ENCODE results near the gene RNF144B. TPM values are rescaled to one million over a fixed set of nuclear protein-coding genes. Genes with fewer than 3 reads are reported as not detected.
"Not testable (repeated sequence)": the region's sequence is repeated elsewhere in the genome, so short reads cannot be mapped to it uniquely, and the experiment has no call there.

RNF144B gene
- total and polyA plus RNA-seq, 2 donors, result 6.1 to 24.1 TPM

GRCh38 chr6:18363746-18364145 is 23.4 kb upstream of the RNF144B start:
- Histone ChIP-seq H3K27me3 (ENCODE audit: control insufficient read depth in 2 of 2, insufficient read depth in 1 of 2, low read length in 1 of 2) (no peaks in the 10 kb centered on the region), H3K4me3 (ENCODE audit: low read length in 2 of 2) (no peak overlapping the region), H3K9me3 (ENCODE audit: control insufficient read depth in 2 of 2, insufficient read depth in 1 of 2, low read length in 1 of 2) (peaks cover 0 to 10% of the 10 kb centered on the region in 2 donors), H3K4me1 (ENCODE audit: control insufficient read depth in 2 of 2, insufficient read depth in 2 of 2, low read length in 2 of 2) (peaks cover 0 to 2% of the 10 kb centered on the region in 2 donors), H3K27ac (ENCODE audit: low read depth in 1 of 2, low read length in 1 of 2) (no peak overlapping the region), H3K36me3 (ENCODE audit: control insufficient read depth in 2 of 2, insufficient read depth in 2 of 2, low read length in 1 of 2) (no peaks in the 10 kb centered on the region)
- 95% methylated on average over 5 of the region's 5 CpGs for whole genome bisulfite sequencing
- no peak for DNase-seq (ENCODE audit: low read depth in 6 of 9, low spot score in 9 of 9)

GRCh38 chr6:18364561-18364960 is 22.6 kb upstream of the RNF144B start:
- 96% methylated on average over 2 of the region's 2 CpGs for WGBS
- not testable (repeated sequence) for H3K4me1 ChIP-seq (ENCODE audit: control insufficient read depth in 2 of 2, insufficient read depth in 2 of 2, low read length in 2 of 2); H3K27me3 ChIP-seq (ENCODE audit: control insufficient read depth in 2 of 2, insufficient read depth in 1 of 2, low read length in 1 of 2)

DNA sequence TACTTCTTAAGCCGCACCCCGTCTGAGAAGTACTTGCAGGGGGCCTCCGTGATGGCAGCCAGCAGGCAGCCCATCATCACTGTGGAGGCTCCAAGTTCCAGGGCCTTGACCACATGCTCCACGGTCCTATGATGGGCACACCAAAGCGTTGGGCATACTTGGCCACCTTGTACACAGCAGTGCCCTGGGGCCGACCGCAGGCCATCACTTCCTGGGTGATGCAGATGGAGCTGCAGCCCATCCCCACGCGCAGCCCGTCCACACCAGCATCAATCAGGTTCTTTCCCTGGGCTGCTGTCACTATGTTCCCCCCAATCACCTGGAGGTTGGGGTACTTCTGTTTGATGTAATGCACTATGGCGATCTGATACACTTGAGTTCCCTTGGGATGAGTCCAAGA is 19.8 kb upstream of the RNF144B start:
- Histone ChIP-seq H3K27ac (ENCODE audit: low read depth in 1 of 2, low read length in 1 of 2) (no peak overlapping the region), H3K9me3 (ENCODE audit: control insufficient read depth in 2 of 2, insufficient read depth in 1 of 2, low read length in 1 of 2) (peaks cover 0 to 10% of the 10 kb centered on the region in 2 donors), H3K4me3 (ENCODE audit: low read length in 2 of 2) (no peak overlapping the region), H3K27me3 (ENCODE audit: control insufficient read depth in 2 of 2, insufficient read depth in 1 of 2, low read length in 1 of 2) (no peaks in the 10 kb centered on the region), H3K36me3 (ENCODE audit: control insufficient read depth in 2 of 2, insufficient read depth in 2 of 2, low read length in 1 of 2) (no peaks in the 10 kb centered on the region), H3K4me1 (ENCODE audit: control insufficient read depth in 2 of 2, insufficient read depth in 2 of 2, low read length in 2 of 2) (no peaks in the 10 kb centered on the region)
- WGBS, result 98% methylated on average over 11 of the region's 11 CpGs
- DNase-seq (ENCODE audit: low read depth in 6 of 9, low spot score in 9 of 9), result no peak

More at GRCh38 chr6:18364561-18364960, 22.6 kb upstream of the RNF144B start:
- not testable (repeated sequence) for DNase-seq (ENCODE audit: low read depth in 6 of 9, low spot score in 9 of 9); H3K36me3 ChIP-seq (ENCODE audit: control insufficient read depth in 2 of 2, insufficient read depth in 2 of 2, low read length in 1 of 2); H3K27ac ChIP-seq (ENCODE audit: low read depth in 1 of 2, low read length in 1 of 2); H3K4me3 ChIP-seq (ENCODE audit: low read length in 2 of 2)
- H3K9me3 ChIP-seq (ENCODE audit: control insufficient read depth in 2 of 2, insufficient read depth in 1 of 2, low read length in 1 of 2), result peaks cover 0 to 10% of the 10 kb centered on the region in 2 donors

DNA sequence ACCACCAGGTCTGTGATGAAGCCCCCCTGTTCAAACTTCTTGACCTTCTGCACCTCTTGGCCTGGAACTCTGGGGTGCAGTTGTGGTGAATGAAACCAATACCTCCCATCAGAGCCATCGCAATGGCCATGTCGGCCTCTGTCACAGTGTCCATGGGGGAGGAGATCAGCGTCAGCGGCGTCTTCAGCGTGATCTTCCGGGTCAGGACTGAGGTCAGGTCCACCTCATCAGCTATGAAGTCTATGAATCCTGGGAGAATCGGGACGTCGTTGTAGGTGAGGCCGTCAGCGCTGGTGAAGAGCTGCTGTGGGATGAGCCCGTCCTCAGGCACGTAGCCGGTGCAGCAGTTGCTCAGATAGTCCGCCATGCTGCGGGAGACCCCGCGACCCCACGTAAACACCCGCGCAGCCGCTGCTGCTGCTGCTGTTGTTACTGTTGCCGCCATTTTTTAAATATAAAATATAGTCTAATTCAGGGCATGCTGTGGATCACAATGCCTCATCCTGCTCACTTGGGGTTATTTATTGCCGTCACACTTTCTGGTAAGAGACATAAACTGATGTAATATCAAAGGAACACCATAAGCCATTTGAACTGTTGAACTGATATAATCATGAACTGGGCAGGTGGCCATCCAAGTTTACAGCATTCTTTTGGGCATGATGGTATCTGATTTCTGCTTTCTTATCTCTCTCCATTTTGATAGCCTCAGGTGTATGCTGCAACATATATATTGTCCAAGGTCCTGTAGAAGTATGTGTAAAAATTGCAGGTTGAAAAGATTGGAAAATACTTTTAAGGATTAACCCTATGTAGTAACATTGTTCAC is 18.7 kb upstream of the RNF144B start:
- 98% methylated on average over 25 of the region's 25 CpGs for WGBS
- H3K4me3 ChIP-seq (ENCODE audit: low read length in 2 of 2), result no peak overlapping the region
- DNase-seq (ENCODE audit: low read depth in 6 of 9, low spot score in 9 of 9), result no peak
- peaks cover 0 to 10% of the 10 kb centered on the region in 2 donors for H3K9me3 ChIP-seq (ENCODE audit: control insufficient read depth in 2 of 2, insufficient read depth in 1 of 2, low read length in 1 of 2)
- H3K4me1 ChIP-seq (ENCODE audit: control insufficient read depth in 2 of 2, insufficient read depth in 2 of 2, low read length in 2 of 2), result no peaks in the 10 kb centered on the region
- H3K27ac ChIP-seq (ENCODE audit: low read depth in 1 of 2, low read length in 1 of 2), result no peak overlapping the region
- no peaks in the 10 kb centered on the region for H3K27me3 ChIP-seq (ENCODE audit: control insufficient read depth in 2 of 2, insufficient read depth in 1 of 2, low read length in 1 of 2)
- no peaks in the 10 kb centered on the region for H3K36me3 ChIP-seq (ENCODE audit: control insufficient read depth in 2 of 2, insufficient read depth in 2 of 2, low read length in 1 of 2)

- WGBS, result 97% methylated on average over 5 of the region's 5 CpGs
- Histone ChIP-seq H3K27ac (ENCODE audit: low read depth in 1 of 2, low read length in 1 of 2) (no peak overlapping the region), H3K36me3 (ENCODE audit: control insufficient read depth in 2 of 2, insufficient read depth in 2 of 2, low read length in 1 of 2) (no peaks in the 10 kb centered on the region), H3K9me3 (ENCODE audit: control insufficient read depth in 2 of 2, insufficient read depth in 1 of 2, low read length in 1 of 2) (peaks cover 0 to 9% of the 10 kb centered on the region in 2 donors), H3K4me1 (ENCODE audit: control insufficient read depth in 2 of 2, insufficient read depth in 2 of 2, low read length in 2 of 2) (no peaks in the 10 kb centered on the region), H3K4me3 (ENCODE audit: low read length in 2 of 2) (no peak overlapping the region), H3K27me3 (ENCODE audit: control insufficient read depth in 2 of 2, insufficient read depth in 1 of 2, low read length in 1 of 2) (no peaks in the 10 kb centered on the region)
- no peak for DNase-seq (ENCODE audit: low read depth in 6 of 9, low spot score in 9 of 9)
Measured at GRCh38 chr6:18371010-18371409, 16.1 kb upstream of the RNF144B start.

DNA sequence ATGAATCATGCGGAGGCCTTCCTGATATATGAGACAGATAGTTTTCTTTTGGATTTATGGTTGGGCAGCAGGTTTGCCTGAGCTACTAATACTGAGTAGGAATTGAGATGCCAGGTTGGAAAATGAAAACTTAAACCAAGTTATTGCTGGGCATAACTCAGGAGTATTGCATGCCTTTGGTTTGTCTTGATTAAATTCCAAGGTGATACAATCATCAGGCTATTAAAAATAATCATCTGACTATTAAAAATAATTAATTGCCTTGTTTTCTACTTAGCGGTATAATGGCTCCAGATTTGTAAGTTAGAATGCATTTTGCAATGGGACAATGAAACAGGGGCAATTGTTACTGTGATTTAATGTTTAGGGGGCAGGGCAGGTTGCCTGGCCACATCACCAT is 15.5 kb upstream of the RNF144B start:
- Histone ChIP-seq H3K27ac (ENCODE audit: low read depth in 1 of 2, low read length in 1 of 2) (no peak overlapping the region), H3K9me3 (ENCODE audit: control insufficient read depth in 2 of 2, insufficient read depth in 1 of 2, low read length in 1 of 2) (peaks cover 0 to 8% of the 10 kb centered on the region in 2 donors), H3K4me1 (ENCODE audit: control insufficient read depth in 2 of 2, insufficient read depth in 2 of 2, low read length in 2 of 2) (no peaks in the 10 kb centered on the region), H3K4me3 (ENCODE audit: low read length in 2 of 2) (no peak overlapping the region), H3K27me3 (ENCODE audit: control insufficient read depth in 2 of 2, insufficient read depth in 1 of 2, low read length in 1 of 2) (no peaks in the 10 kb centered on the region), H3K36me3 (ENCODE audit: control insufficient read depth in 2 of 2, insufficient read depth in 2 of 2, low read length in 1 of 2) (no peaks in the 10 kb centered on the region)
- WGBS, result 100% methylated on average over 2 of the region's 2 CpGs
- DNase-seq (ENCODE audit: low read depth in 6 of 9, low spot score in 9 of 9), result no peak

GRCh38 chr6:18380158-18380836 is 6.9 kb upstream of the RNF144B start:
- Histone ChIP-seq H3K36me3 (ENCODE audit: control insufficient read depth in 2 of 2, insufficient read depth in 2 of 2, low read length in 1 of 2) (no peaks in the 10 kb centered on the region), H3K4me3 (ENCODE audit: low read length in 2 of 2) (no peak overlapping the region), H3K4me1 (ENCODE audit: control insufficient read depth in 2 of 2, insufficient read depth in 2 of 2, low read length in 2 of 2) (no peaks in the 10 kb centered on the region), H3K9me3 (ENCODE audit: control insufficient read depth in 2 of 2, insufficient read depth in 1 of 2, low read length in 1 of 2) (no peaks in the 10 kb centered on the region), H3K27me3 (ENCODE audit: control insufficient read depth in 2 of 2, insufficient read depth in 1 of 2, low read length in 1 of 2) (no peaks in the 10 kb centered on the region), H3K27ac (ENCODE audit: low read depth in 1 of 2, low read length in 1 of 2) (no peak overlapping the region)
- 94% methylated on average over 4 of the region's 4 CpGs for WGBS
- no peak for DNase-seq (ENCODE audit: low read depth in 6 of 9, low spot score in 9 of 9)

GRCh38 chr6:18380851-18381250 is 6.3 kb upstream of the RNF144B start:
- no peaks in the 10 kb centered on the region for H3K36me3 ChIP-seq (ENCODE audit: control insufficient read depth in 2 of 2, insufficient read depth in 2 of 2, low read length in 1 of 2)
- no peak overlapping the region for H3K27ac ChIP-seq (ENCODE audit: low read depth in 1 of 2, low read length in 1 of 2)

DNA sequence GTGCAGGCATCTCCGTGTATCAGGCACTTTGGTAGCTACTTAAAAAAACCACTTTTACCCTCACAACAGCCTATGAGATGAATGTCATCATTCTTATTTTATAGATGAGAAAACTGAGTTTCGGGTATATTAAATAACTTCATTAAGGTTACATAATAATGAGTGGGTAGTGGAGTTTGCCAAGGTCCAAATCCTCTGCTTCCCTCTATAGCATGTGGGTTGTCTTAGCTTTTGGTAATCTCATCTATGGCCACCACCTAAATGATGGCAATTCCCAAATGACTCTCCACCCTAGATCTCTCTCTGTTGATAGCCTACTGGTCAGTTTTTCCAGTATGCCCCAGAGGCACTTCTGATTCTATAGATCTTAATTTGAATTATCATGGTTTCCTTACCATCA is 3.7 kb upstream of the RNF144B start:
- no peaks in the 10 kb centered on the region for H3K36me3 ChIP-seq (ENCODE audit: control insufficient read depth in 2 of 2, insufficient read depth in 2 of 2, low read length in 1 of 2)
- no peaks in the 10 kb centered on the region for H3K27me3 ChIP-seq (ENCODE audit: control insufficient read depth in 2 of 2, insufficient read depth in 1 of 2, low read length in 1 of 2)
- DNase-seq (ENCODE audit: low read depth in 6 of 9, low spot score in 9 of 9), result no peak
- H3K4me3 ChIP-seq (ENCODE audit: low read length in 2 of 2), result no peak overlapping the region
- H3K4me1 ChIP-seq (ENCODE audit: control insufficient read depth in 2 of 2, insufficient read depth in 2 of 2, low read length in 2 of 2), result peaks cover 3 to 5% of the 10 kb centered on the region in 2 donors
- H3K27ac ChIP-seq (ENCODE audit: low read depth in 1 of 2, low read length in 1 of 2), result no peak overlapping the region
- H3K9me3 ChIP-seq (ENCODE audit: control insufficient read depth in 2 of 2, insufficient read depth in 1 of 2, low read length in 1 of 2), result no peaks in the 10 kb centered on the region
- WGBS, result 97% methylated on average over 2 of the region's 2 CpGs

More at GRCh38 chr6:18380851-18381250, 6.3 kb upstream of the RNF144B start:
- H3K9me3 ChIP-seq (ENCODE audit: control insufficient read depth in 2 of 2, insufficient read depth in 1 of 2, low read length in 1 of 2), result no peaks in the 10 kb centered on the region
- no peak overlapping the region for H3K4me3 ChIP-seq (ENCODE audit: low read length in 2 of 2)
- no peak for DNase-seq (ENCODE audit: low read depth in 6 of 9, low spot score in 9 of 9)
- no peaks in the 10 kb centered on the region for H3K27me3 ChIP-seq (ENCODE audit: control insufficient read depth in 2 of 2, insufficient read depth in 1 of 2, low read length in 1 of 2)
- WGBS, result 96% methylated on average over 4 of the region's 4 CpGs
- no peaks in the 10 kb centered on the region for H3K4me1 ChIP-seq (ENCODE audit: control insufficient read depth in 2 of 2, insufficient read depth in 2 of 2, low read length in 2 of 2)
